GM08714 (cell line): Measurements from ENCODE around the gene ELMO2.
"Not testable (repeated sequence)": the region's sequence is repeated elsewhere in the genome, so short reads cannot be mapped to it uniquely, and the experiment has no call there.

Source experiments
- H3K4me3 ChIP-seq: fragments of 200-500 bp; sonication (Bioruptor generic); 2 replicates; pipeline ENCODE4 v1.5.1; 2014; ENCODE audit warnings: mild to moderate bottlenecking, low read length, inconsistent platforms
- ZNF274 ChIP-seq: IDR thresholded peaks from 2 replicates; pipeline ENCODE4 v1.6.1; 2012; ENCODE audit warnings: mild to moderate bottlenecking, low read depth, low read length

ELMO2 gene

DNA sequence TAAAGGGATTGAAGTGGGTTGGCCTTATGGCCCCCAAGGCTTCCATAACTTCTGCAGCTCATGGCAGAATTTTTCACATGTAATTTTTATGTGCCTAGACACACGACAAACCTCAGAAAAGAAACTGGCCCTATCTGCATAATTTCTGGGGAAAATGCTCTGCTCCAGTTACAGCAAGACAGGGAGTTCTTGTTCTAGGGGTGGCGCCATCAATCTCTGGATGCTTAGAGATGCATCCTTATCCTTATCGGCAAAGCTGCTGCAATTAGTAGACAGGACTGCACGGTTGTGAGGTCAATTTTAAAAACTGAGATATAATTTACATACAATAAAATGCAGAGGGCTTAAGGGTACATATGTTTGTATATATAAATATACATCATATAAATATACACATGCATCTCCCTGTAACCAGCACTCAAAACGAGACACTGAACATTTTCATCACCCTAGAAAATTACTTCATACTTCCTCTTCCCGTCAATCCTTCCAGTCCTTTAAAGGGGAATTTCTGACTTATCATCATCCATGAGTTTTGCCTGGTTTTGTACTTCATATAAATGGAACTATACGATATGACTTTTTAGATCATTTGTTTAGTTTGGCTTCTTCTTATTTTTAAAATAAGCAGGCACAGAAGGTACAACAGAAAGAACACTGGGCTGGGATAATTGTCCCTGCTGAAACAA is 10.2 kb downstream of the ELMO2 start:
- no peak for TF ChIP-seq ZNF274
- no peak overlapping the region for H3K4me3 ChIP-seq

DNA sequence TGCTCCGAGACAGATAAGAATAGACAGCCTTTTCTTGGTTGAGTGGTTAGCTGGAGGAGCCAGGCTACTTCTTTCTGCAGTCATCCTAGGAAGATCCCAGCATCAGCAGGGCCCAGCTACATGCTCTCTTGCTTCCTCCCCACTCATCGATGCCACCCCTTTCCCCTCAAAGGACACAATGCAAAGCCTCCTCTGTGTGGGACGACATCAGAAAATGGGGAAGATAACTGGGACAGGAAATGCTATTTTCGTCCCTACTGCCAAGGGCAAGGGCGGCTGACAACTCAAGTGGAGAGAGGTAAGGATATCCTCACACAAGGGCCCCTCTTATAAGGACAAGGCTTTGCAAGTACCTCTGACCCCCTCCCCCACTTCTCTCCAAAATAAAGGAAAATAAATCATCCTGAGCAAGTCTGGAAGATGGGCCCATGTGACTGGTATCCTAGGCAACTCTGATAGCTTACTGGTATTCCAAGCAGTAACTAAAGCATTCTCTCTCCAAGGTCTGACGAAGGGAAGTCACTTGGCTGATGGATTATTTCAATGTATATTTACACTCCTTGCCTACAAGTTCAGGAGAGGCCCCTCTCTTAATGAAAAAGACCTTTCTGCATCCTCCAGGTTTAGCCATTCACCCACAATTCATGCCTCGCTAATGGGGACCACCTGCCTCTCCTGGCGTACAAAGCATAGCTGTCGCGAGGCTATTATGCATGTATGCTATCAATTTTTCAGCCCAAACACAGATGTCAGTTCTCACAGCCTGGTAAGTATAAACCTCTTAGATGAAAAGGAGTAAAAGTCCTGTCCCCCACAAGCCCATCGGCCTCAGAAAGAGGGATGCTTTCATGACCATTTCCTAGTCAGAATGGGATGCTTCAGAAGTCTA is 11.3 kb downstream of the ELMO2 start:
- TF ChIP-seq ZNF274, result no peak
- no peak overlapping the region for H3K4me3 ChIP-seq

DNA sequence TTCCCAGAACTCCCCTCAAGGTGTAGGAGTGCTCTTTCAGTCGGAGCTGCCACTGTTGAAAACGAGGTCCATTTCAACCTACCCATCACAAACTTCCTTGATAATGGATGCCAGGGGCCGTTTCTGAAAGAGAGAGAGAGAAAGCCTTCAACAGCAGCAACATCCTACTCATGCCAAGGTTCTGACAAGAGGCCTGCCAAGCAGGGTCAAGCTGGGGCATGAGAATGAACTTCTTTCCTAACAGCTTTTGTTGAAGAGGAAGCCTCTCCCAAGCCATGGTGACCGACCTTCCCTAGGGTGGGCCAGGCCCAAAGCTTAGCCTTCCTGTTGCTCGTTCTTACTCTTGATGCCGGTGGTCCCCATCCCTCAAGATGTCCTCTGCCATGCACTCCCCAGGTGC is 12.4 kb downstream of the ELMO2 start:
- no peak for TF ChIP-seq ZNF274
- no peak overlapping the region for H3K4me3 ChIP-seq

DNA sequence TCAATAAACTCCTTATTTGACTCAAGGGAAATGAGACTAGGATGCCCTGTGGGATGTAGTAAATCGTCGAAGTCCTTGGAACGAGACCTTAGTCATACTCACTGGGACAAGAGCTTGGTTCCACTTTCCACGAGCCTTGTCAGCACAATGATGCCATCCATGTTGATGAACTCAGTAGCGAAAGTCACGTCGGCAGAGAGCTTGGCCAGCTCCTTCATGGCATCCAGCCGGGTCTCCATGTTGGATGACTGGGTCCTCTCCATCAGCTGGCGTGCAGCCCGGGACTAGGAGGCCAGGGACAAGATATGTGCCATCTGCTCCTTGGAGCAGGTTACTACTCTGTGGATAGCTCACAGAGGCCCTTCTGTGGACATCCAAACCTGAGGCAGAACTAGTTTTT is 17.5 kb downstream of the ELMO2 start:
- no peak overlapping the region for H3K4me3 ChIP-seq
- TF ChIP-seq ZNF274, result no peak

GRCh38 chr20:46388201-46388836 is 18.1 kb downstream of the ELMO2 start:
- TF ChIP-seq ZNF274, result no peak
- no peak overlapping the region for H3K4me3 ChIP-seq

- not testable (repeated sequence) for H3K4me3 ChIP-seq
Measured at GRCh38 chr20:46387054-46387453, 19.4 kb downstream of the ELMO2 start.

DNA sequence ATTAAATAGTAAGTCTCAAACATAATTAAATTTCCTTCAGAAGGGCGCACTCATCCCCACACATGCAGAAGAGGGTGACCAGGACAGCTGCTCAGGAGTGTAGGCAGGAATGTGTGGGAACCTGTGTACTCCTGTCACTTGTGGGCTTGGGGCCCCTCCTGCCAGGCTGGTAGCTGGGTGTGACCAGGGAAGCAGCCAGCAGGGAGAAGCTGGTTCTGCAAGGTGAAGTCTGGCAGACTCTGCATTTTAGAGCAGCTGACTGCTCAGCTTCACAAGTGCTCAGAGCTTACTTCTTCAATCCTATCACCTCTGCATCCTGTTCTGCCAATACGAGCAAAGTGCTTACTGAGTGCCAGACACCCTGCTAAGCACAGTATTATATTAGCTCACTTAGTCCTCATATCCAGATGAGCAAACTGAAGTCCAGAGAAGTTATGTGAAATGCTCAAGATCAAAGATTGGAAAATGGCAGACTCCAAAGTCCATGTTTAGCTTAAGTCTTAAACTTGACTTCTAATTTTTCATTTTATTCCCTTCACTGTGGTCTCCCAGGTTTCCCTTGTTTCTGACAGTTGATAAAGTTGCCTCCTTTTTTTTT is 27.9 kb downstream of the ELMO2 start:
- TF ChIP-seq ZNF274, result no peak
- no peak overlapping the region for H3K4me3 ChIP-seq

GRCh38 chr20:46377518-46377917 is 28.9 kb downstream of the ELMO2 start:
- no peak overlapping the region for H3K4me3 ChIP-seq
- no peak for TF ChIP-seq ZNF274

GRCh38 chr20:46376196-46376785 is 30.1 kb downstream of the ELMO2 start:
- H3K4me3 ChIP-seq, result no peak overlapping the region
- TF ChIP-seq ZNF274, result no peak

GRCh38 chr20:46375771-46376170 is 30.6 kb downstream of the ELMO2 start:
- no peak for TF ChIP-seq ZNF274
- H3K4me3 ChIP-seq, result no peak overlapping the region

DNA sequence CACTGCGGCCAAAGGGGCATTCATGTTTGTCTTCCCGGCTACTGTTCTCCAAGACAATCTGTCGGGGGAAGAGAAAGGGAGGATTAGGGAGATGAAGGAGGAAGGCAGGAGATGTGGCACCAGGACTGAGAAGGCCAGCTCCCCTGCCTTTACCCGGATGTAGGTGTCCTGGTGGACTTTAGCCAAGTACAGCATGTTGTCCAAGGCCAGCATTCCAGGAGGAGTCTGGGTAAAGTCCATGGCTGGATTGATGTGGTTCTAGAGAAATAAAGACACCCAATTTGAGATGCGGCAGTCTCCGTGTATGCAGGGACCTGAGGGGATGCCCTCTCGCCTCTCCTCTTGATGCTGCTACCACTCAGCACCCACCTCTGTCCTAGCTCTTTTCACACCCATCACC is 32.0 kb downstream of the ELMO2 start:
- no peak overlapping the region for H3K4me3 ChIP-seq
- no peak for TF ChIP-seq ZNF274

GRCh38 chr20:46371656-46372055 is 34.8 kb downstream of the ELMO2 start:
- no peak overlapping the region for H3K4me3 ChIP-seq
- TF ChIP-seq ZNF274, result no peak

- H3K4me3 ChIP-seq, result no peak overlapping the region
- TF ChIP-seq ZNF274, result no peak
Measured at GRCh38 chr20:46368902-46369268, 37.5 kb downstream of the ELMO2 start.
